ENCODE measurements around the gene CCDC148.

Gene CCDC148

DNA sequence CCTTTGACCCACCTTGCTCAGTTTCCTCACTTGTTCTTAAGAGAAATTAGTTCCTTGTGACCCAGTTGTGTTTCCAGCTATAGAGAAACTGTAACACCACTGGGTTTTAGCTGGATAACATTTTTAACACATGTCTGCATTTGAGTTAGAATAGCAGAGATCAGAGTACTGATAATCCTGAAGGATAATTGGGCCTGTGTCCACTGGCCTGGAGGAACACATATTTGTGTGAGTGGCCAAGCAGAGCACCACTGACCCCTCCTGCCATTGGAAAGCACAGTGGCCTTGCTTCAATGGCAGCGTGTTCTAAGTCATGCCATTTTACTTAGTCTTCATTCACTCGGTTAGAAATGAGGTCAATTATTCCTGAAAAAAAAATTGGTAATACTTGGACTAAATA lies 42.8 kb upstream of the CCDC148 start:
- TF ChIP-seq EZH2phosphoT487 (conservative IDR thresholded peaks at IDR 0.05; ENCODE audit: low read length) (no peak), CTCF (IDR thresholded peaks at IDR 0.05; ENCODE audit: insufficient read depth, low read length, poor library complexity, severe bottlenecking) (no peak)
- Histone ChIP-seq H3K4me2 (ENCODE audit: low read depth, low read length, poor library complexity, severe bottlenecking) (no peak overlapping the region), H3K9me2 (replicated peaks; ENCODE audit: insufficient read depth, low read length) (no peaks in the 10 kb centered on the region), H2AFZ (ENCODE audit: low read depth, low read length, severe bottlenecking) (no peak overlapping the region), H3K9ac (ENCODE audit: low read length) (no peak overlapping the region), H3K4me3 (ENCODE audit: insufficient read depth, low read length, poor library complexity, severe bottlenecking) (no peak overlapping the region), H3K79me2 (ENCODE audit: insufficient read depth, low read length) (no peaks in the 10 kb centered on the region), H3K27ac (ENCODE audit: low read depth, low read length) (no peak overlapping the region), H3K27me3 (ENCODE audit: low read length) (no peaks in the 10 kb centered on the region), H4K20me1 (ENCODE audit: low read depth, low read length) (no peaks in the 10 kb centered on the region), H3K9me3 (ENCODE audit: insufficient read depth, low read length) (no peaks in the 10 kb centered on the region), H3K36me3 (ENCODE audit: low read length) (no peaks in the 10 kb centered on the region), H3F3A (ENCODE audit: insufficient read depth) (no peaks in the 10 kb centered on the region)

DNA sequence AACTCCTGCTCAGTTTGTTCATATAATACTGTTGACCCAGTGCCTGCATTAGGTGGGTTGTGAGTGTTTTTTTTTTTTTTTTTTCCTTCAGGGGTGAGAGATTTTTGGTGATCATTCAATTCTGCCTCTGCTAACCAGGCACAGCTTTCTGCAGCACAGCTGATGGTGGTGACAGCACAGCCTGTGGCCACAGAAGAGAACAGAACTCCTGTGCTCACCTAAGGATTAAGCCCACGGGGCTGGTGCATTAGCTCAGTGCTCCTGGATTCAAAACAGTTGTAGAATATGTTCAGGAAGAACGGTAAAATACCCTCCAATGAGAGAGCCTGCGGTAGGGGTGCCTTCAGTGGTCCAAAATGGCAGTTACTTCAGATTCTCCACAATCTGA lies 42.2 kb upstream of the CCDC148 start:
- Histone ChIP-seq H3K36me3 (ENCODE audit: low read length) (no peaks in the 10 kb centered on the region), H4K20me1 (ENCODE audit: low read depth, low read length) (no peaks in the 10 kb centered on the region), H3K9ac (ENCODE audit: low read length) (no peak overlapping the region), H3K27me3 (ENCODE audit: low read length) (no peaks in the 10 kb centered on the region), H3K9me2 (replicated peaks; ENCODE audit: insufficient read depth, low read length) (no peaks in the 10 kb centered on the region), H3K79me2 (ENCODE audit: insufficient read depth, low read length) (no peaks in the 10 kb centered on the region), H2AFZ (ENCODE audit: low read depth, low read length, severe bottlenecking) (no peak overlapping the region), H3F3A (ENCODE audit: insufficient read depth) (no peaks in the 10 kb centered on the region), H3K9me3 (ENCODE audit: insufficient read depth, low read length) (no peaks in the 10 kb centered on the region), H3K27ac (ENCODE audit: low read depth, low read length) (no peak overlapping the region), H3K4me2 (ENCODE audit: low read depth, low read length, poor library complexity, severe bottlenecking) (no peak overlapping the region), H3K4me3 (ENCODE audit: insufficient read depth, low read length, poor library complexity, severe bottlenecking) (no peak overlapping the region)
- TF ChIP-seq CTCF (IDR thresholded peaks at IDR 0.05; ENCODE audit: insufficient read depth, low read length, poor library complexity, severe bottlenecking) (no peak), EZH2phosphoT487 (conservative IDR thresholded peaks at IDR 0.05; ENCODE audit: low read length) (no peak)

DNA sequence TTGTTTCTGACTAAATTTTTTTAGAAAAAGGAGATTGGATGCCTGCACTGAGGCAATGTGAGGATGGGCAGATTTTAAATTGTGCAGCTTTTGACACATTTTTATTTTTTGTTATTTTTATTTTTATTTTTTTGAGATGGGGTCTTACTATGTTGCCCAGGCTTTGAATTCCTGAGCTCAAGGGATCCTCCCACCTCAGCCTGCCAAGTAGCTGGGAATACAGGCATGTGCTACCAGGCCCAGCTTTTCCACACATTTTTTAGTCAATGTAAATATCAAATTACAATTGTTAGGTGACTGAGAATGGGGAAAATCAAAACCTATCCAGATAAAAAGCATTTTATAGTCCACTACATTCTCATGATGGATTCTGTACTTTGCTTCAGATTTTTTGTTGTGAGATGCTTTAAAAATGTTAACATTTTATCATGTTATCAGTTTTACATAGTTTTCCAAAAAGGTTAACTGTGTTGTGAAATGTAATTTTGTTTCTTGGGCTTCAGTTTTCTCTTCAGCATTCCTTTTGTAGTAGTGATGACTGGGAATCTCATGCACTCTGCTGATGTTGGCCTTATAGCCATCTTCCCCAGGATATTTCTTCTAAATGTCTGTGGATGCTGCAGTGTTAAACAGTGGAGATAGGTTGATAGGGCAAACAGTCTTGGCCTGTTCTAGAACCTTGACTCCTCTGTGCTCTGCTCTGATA lies 41.6 kb upstream of the CCDC148 start:
- H3K79me2 ChIP-seq (ENCODE audit: insufficient read depth, low read length): no peaks in the 10 kb centered on the region
- no peak overlapping the region for H3K9ac ChIP-seq (ENCODE audit: low read length)
- H3K27ac ChIP-seq (ENCODE audit: low read depth, low read length): no peak overlapping the region
- TF ChIP-seq EZH2phosphoT487 (conservative IDR thresholded peaks at IDR 0.05; ENCODE audit: low read length): no peak
- TF ChIP-seq CTCF (IDR thresholded peaks at IDR 0.05; ENCODE audit: insufficient read depth, low read length, poor library complexity, severe bottlenecking): no peak
- H4K20me1 ChIP-seq (ENCODE audit: low read depth, low read length): no peaks in the 10 kb centered on the region
- H3K4me3 ChIP-seq (ENCODE audit: insufficient read depth, low read length, poor library complexity, severe bottlenecking): no peak overlapping the region
- H2AFZ ChIP-seq (ENCODE audit: low read depth, low read length, severe bottlenecking): no peak overlapping the region
- no peaks in the 10 kb centered on the region for H3K9me2 ChIP-seq (replicated peaks; ENCODE audit: insufficient read depth, low read length)
- H3F3A ChIP-seq (ENCODE audit: insufficient read depth): no peaks in the 10 kb centered on the region
- no peak overlapping the region for H3K4me2 ChIP-seq (ENCODE audit: low read depth, low read length, poor library complexity, severe bottlenecking)
- H3K9me3 ChIP-seq (ENCODE audit: insufficient read depth, low read length): no peaks in the 10 kb centered on the region
- no peaks in the 10 kb centered on the region for H3K36me3 ChIP-seq (ENCODE audit: low read length)
- H3K27me3 ChIP-seq (ENCODE audit: low read length): no peaks in the 10 kb centered on the region
